ENCODE measurements around the gene COG2.

The COG2 gene

GRCh38 chr1:230725256-230726012 lies 83.2 kb downstream of the COG2 start:
- DNase-seq = no peak

- DNase-seq = no peak
Measured at GRCh38 chr1:230728710-230729392, 86.6 kb downstream of the COG2 start.

DNA sequence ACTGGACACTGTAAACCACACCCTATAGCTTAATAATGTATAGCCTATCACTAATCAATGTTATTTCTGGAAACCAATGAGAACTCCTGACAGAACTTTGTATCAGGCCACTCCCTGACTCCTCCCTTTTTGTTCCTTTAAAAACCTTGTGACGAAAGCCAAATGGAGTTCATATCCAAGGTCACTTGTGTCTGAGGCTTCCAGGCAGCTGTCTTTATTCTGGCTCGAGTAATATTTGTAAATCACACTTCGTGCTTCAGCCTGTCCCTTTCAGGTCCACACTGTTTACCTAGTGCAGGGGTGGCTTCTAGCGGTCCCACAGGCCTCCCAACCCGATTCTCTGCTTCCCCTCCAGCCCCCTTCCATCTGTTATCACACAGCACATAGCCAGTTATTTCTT lies 88.7 kb downstream of the COG2 start:
- DNase-seq = no peak

GRCh38 chr1:230735447-230735846 lies 93.2 kb downstream of the COG2 start:
- no peak for DNase-seq

- DNase-seq = no peak
Measured at GRCh38 chr1:230737622-230738262, 95.5 kb downstream of the COG2 start.

GRCh38 chr1:230739564-230740290 lies 97.4 kb downstream of the COG2 start:
- DNase-seq = no peak
